ENCODE data around the gene FBXW2. TPM values are rescaled to one million over a fixed set of nuclear protein-coding genes. Genes with fewer than 3 reads are reported as not detected.

The FBXW2 gene
- total RNA-seq, 1 experiment from 2014 or later = 68.5 TPM

DNA sequence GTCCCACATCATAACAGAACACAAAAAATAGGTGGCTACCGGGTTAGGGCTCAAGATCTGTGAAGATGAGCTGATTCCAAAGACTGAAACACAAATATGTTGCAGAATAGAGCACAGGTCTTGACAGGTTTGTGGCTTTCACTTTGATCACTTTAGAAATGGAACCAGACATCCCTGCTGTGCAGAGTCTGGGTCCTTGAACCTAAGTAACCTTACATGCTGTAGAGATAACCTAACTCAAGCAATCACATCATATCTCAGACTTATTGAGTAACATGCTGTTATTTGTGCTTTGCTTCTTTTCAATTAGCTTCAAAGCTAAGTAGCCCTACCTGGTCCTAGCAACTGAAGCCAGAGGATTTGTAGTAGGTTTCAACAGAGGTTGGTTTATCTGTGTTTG lies 24.3 kb downstream of the FBXW2 start:
- H3K4me3 ChIP-seq (ENCODE audit: low read depth, low read length, poor library complexity, severe bottlenecking) = no peak overlapping the region
- DNase-seq (ENCODE audit: low spot score) = no peak
- no peaks in the 10 kb centered on the region for H3K4me1 ChIP-seq (ENCODE audit: insufficient read depth, low read length, poor library complexity, severe bottlenecking)
- H3K27ac ChIP-seq (ENCODE audit: low read depth, low read length, poor library complexity, severe bottlenecking) = no peak overlapping the region
- no peaks in the 10 kb centered on the region for H3K9me3 ChIP-seq (ENCODE audit: low read depth, low read length, poor library complexity, severe bottlenecking)
- peaks cover 65% of the 10 kb centered on the region for H3K36me3 ChIP-seq (ENCODE audit: insufficient read depth, low read length, poor library complexity, severe bottlenecking)
- no TSS peak for BruUV-seq (replicated peaks)
- intact Hi-C loops (cut with micrococcal nuclease; ENCODE audit: unreplicated experiment) = no loop called here
- ChIA-PET POLR2A (ENCODE audit: low non-redundant PET) (no interaction called here), CTCF (no interaction called here)
- no peaks in the 10 kb centered on the region for H3K27me3 ChIP-seq (replicated peaks; ENCODE audit: insufficient read depth, low read depth, low read length, poor library complexity)
- no peak for TF ChIP-seq EZH2 (IDR thresholded peaks at IDR 0.05; ENCODE audit: borderline replicate concordance, low read depth, low read length, poor library complexity, severe bottlenecking)
- TF ChIP-seq, protein P1, sequence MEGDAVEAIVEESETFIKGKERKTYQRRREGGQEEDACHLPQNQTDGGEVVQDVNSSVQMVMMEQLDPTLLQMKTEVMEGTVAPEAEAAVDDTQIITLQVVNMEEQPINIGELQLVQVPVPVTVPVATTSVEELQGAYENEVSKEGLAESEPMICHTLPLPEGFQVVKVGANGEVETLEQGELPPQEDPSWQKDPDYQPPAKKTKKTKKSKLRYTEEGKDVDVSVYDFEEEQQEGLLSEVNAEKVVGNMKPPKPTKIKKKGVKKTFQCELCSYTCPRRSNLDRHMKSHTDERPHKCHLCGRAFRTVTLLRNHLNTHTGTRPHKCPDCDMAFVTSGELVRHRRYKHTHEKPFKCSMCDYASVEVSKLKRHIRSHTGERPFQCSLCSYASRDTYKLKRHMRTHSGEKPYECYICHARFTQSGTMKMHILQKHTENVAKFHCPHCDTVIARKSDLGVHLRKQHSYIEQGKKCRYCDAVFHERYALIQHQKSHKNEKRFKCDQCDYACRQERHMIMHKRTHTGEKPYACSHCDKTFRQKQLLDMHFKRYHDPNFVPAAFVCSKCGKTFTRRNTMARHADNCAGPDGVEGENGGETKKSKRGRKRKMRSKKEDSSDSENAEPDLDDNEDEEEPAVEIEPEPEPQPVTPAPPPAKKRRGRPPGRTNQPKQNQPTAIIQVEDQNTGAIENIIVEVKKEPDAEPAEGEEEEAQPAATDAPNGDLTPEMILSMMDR (conservative IDR thresholded peaks at IDR 0.05; ENCODE audit: low read depth, low read length) = no peak

DNA sequence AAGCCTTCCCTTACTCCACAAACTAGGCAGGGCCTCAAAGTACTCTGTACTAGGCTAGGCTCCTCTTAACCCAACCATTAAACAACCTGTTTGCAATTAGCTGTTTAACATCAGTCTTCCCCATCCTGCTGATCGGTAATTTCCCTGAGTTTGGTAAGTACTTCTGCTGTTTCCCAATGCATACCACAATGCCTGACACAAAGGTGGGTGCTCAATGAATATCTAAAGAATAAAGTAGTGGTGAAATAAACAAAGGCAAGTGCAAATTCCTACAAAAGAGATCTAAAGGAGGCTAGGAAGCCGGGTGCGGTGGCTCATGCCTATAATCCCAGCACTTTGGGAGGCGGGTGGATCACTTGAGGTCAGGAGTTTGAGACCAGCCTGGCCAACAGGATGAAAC lies 25.0 kb downstream of the FBXW2 start:
- no peak overlapping the region for H3K27ac ChIP-seq (ENCODE audit: low read depth, low read length, poor library complexity, severe bottlenecking)
- ChIA-PET CTCF (no interaction called here), POLR2A (ENCODE audit: low non-redundant PET) (no interaction called here)
- no peak overlapping the region for H3K4me3 ChIP-seq (ENCODE audit: low read depth, low read length, poor library complexity, severe bottlenecking)
- no peaks in the 10 kb centered on the region for H3K4me1 ChIP-seq (ENCODE audit: insufficient read depth, low read length, poor library complexity, severe bottlenecking)
- H3K27me3 ChIP-seq (replicated peaks; ENCODE audit: insufficient read depth, low read depth, low read length, poor library complexity) = no peaks in the 10 kb centered on the region
- intact Hi-C loops (cut with micrococcal nuclease; ENCODE audit: unreplicated experiment) = no loop called here
- no peak for DNase-seq (ENCODE audit: low spot score)
- H3K36me3 ChIP-seq (ENCODE audit: insufficient read depth, low read length, poor library complexity, severe bottlenecking) = peaks cover 65% of the 10 kb centered on the region
- TF ChIP-seq, protein P1 (conservative IDR thresholded peaks at IDR 0.05; ENCODE audit: low read depth, low read length) = no peak
- TF ChIP-seq EZH2 (IDR thresholded peaks at IDR 0.05; ENCODE audit: borderline replicate concordance, low read depth, low read length, poor library complexity, severe bottlenecking) = no peak
- H3K9me3 ChIP-seq (ENCODE audit: low read depth, low read length, poor library complexity, severe bottlenecking) = no peaks in the 10 kb centered on the region
- no TSS peak for BruUV-seq (replicated peaks)

DNA sequence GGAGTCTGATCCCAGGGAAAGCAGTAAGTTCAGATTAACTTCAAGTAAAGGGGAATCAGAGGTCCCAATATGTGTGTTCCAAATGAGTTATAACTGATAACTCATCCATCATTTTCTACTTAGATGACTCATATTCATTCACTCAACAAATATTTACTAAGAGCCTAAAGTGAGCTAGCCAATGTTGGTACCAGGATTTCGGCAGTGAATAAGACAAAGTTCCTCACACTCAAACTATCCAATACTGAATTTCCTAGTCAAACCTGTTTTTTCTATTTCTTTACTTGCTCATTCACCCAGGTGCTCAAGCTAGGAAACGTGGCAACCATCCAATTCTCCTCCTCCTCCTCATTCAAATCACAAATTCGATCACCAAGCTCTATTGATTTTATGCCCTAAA lies 25.8 kb downstream of the FBXW2 start:
- H3K36me3 ChIP-seq (ENCODE audit: insufficient read depth, low read length, poor library complexity, severe bottlenecking) = peaks cover 69% of the 10 kb centered on the region
- ChIA-PET CTCF (no interaction called here), POLR2A (ENCODE audit: low non-redundant PET) (no interaction called here)
- no peak for DNase-seq (ENCODE audit: low spot score)
- intact Hi-C loops (cut with micrococcal nuclease; ENCODE audit: unreplicated experiment) = no loop called here
- no peaks in the 10 kb centered on the region for H3K9me3 ChIP-seq (ENCODE audit: low read depth, low read length, poor library complexity, severe bottlenecking)
- no TSS peak for BruUV-seq (replicated peaks)
- H3K27ac ChIP-seq (ENCODE audit: low read depth, low read length, poor library complexity, severe bottlenecking) = no peak overlapping the region
- H3K4me1 ChIP-seq (ENCODE audit: insufficient read depth, low read length, poor library complexity, severe bottlenecking) = no peaks in the 10 kb centered on the region
- H3K4me3 ChIP-seq (ENCODE audit: low read depth, low read length, poor library complexity, severe bottlenecking) = no peak overlapping the region
- no peaks in the 10 kb centered on the region for H3K27me3 ChIP-seq (replicated peaks; ENCODE audit: insufficient read depth, low read depth, low read length, poor library complexity)
- TF ChIP-seq, protein P1 (conservative IDR thresholded peaks at IDR 0.05; ENCODE audit: low read depth, low read length) = no peak
- TF ChIP-seq EZH2 (IDR thresholded peaks at IDR 0.05; ENCODE audit: borderline replicate concordance, low read depth, low read length, poor library complexity, severe bottlenecking) = no peak
